ENCODE results near the gene KCNS3. TPM values are rescaled to one million over a fixed set of nuclear protein-coding genes. Genes with fewer than 3 reads are reported as not detected.

KCNS3 gene
- total and polyA plus RNA-seq, 5 donors from 2014 or later = not detected

DNA sequence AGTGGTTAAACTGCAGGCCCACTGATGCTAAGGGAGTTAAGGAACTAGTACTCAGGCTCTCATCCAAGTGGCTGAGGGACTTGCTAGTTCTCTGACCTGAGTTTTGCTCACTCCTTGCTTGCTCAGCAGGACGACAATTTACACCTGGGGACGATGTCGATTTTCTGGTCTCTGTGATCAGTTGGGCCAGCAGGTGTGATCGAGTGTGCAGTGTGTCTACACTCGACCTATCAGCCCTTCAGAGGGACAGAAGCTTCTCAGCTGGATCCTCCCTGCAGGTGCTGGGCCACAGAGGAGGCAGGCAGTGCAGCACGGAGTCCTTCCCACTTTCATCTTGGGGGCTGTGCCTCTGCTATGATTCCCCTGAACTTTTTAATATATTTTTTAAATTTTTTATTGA, 71.5 kb downstream of the KCNS3 start:
- Mint-ChIP-seq H3K4me1 (no peaks in the 10 kb centered on the region), H3K27me3 (peaks cover 5% of the 10 kb centered on the region), H3K36me3 (no peaks in the 10 kb centered on the region), H3K4me3 (no peak overlapping the region), H3K9me3 (peaks cover 0 to 3% (median 0%) of the 10 kb centered on the region in 7 donors), H3K27ac (no peak overlapping the region)
- ATAC-seq (ENCODE audit: low read depth in 2 of 2) (no peak), DNase-seq (no peak)
- Histone ChIP-seq H3K4me3 (ENCODE audit: low read depth, low read length) (no peak overlapping the region), H3K27ac (ENCODE audit: insufficient read depth, low read length, poor library complexity, severe bottlenecking) (no peak overlapping the region), H3K9me3 (ENCODE audit: control insufficient read depth in 2 of 2, low read length in 2 of 2) (no peaks in the 10 kb centered on the region), H3K27me3 (ENCODE audit: control insufficient read depth, insufficient read depth, low read length) (no peaks in the 10 kb centered on the region), H3K4me1 (ENCODE audit: control insufficient read depth, insufficient read depth, low read length, poor library complexity, severe bottlenecking) (no peaks in the 10 kb centered on the region), H3K36me3 (ENCODE audit: control insufficient read depth, insufficient read depth, low read length) (no peaks in the 10 kb centered on the region)

- Histone ChIP-seq H3K36me3 (ENCODE audit: control insufficient read depth, insufficient read depth, low read length) (no peaks in the 10 kb centered on the region), H3K27me3 (ENCODE audit: control insufficient read depth, insufficient read depth, low read length) (no peaks in the 10 kb centered on the region), H3K4me3 (ENCODE audit: low read depth, low read length) (no peak overlapping the region), H3K4me1 (ENCODE audit: control insufficient read depth, insufficient read depth, low read length, poor library complexity, severe bottlenecking) (no peaks in the 10 kb centered on the region), H3K9me3 (ENCODE audit: control insufficient read depth in 2 of 2, low read length in 2 of 2) (no peaks in the 10 kb centered on the region), H3K27ac (ENCODE audit: insufficient read depth, low read length, poor library complexity, severe bottlenecking) (no peak overlapping the region)
- no peak overlapping the region for H3K27ac Mint-ChIP-seq
- ATAC-seq (ENCODE audit: low read depth in 2 of 2) = no peak
- no peaks in the 10 kb centered on the region for H3K4me1 Mint-ChIP-seq
- H3K4me3 Mint-ChIP-seq = no peak overlapping the region
- H3K9me3 Mint-ChIP-seq = no peaks in the 10 kb centered on the region
- H3K36me3 Mint-ChIP-seq = no peaks in the 10 kb centered on the region
- no peak for DNase-seq
- no peaks in the 10 kb centered on the region for H3K27me3 Mint-ChIP-seq
These were observed 73.1 kb downstream of the KCNS3 start for GRCh38 chr2:17951563-17951962.

DNA sequence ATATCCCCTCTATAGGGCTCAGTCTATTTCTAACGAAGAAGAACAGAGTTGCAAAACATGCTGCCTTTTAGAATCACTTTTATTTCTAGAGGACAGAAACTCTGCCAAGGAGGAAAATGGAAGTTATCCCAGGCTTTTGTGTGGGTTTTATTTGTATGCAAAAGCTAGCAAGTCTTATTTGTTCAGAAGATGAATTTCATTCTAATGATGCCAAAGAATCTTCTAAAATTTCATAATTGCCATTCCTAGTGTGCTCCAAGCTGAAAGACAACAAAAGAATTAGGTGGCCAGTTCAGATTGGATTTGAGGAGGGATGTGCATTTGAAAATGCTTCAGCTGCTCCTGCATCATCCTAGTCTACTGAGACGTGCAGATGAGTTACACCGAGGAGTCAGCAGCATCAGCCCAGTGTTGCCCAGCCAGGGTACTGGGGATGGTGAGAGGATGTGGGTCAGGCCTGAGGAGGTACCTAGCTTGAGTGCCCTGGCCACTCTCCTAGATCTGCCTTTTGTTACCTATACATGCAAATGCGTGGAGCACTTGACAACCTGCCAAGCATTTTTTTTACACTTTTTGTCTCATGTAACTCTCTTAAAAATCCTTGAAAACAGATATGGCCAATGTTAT, 80.1 kb downstream of the KCNS3 start:
- Mint-ChIP-seq H3K4me3 (no peak overlapping the region), H3K9me3 (no peaks in the 10 kb centered on the region), H3K27ac (no peak overlapping the region), H3K27me3 (peaks cover 4% of the 10 kb centered on the region), H3K36me3 (no peaks in the 10 kb centered on the region), H3K4me1 (no peaks in the 10 kb centered on the region)
- no peak for ATAC-seq (ENCODE audit: low read depth in 2 of 2)
- Histone ChIP-seq H3K9me3 (ENCODE audit: control insufficient read depth in 2 of 2, low read length in 2 of 2) (no peaks in the 10 kb centered on the region), H3K27ac (ENCODE audit: insufficient read depth, low read length, poor library complexity, severe bottlenecking) (no peak overlapping the region), H3K36me3 (ENCODE audit: control insufficient read depth, insufficient read depth, low read length) (no peaks in the 10 kb centered on the region), H3K4me1 (ENCODE audit: control insufficient read depth, insufficient read depth, low read length, poor library complexity, severe bottlenecking) (no peaks in the 10 kb centered on the region), H3K27me3 (ENCODE audit: control insufficient read depth, insufficient read depth, low read length) (no peaks in the 10 kb centered on the region), H3K4me3 (ENCODE audit: low read depth, low read length) (no peak overlapping the region)
- DNase-seq = no peak

- no peaks in the 10 kb centered on the region for H3K9me3 ChIP-seq (ENCODE audit: control insufficient read depth in 2 of 2, low read length in 2 of 2)
- H3K27ac ChIP-seq (ENCODE audit: insufficient read depth, low read length, poor library complexity, severe bottlenecking) = no peak overlapping the region
- H3K36me3 ChIP-seq (ENCODE audit: control insufficient read depth, insufficient read depth, low read length) = no peaks in the 10 kb centered on the region
- Mint-ChIP-seq H3K27ac (no peak overlapping the region), H3K4me3 (no peak overlapping the region), H3K4me1 (no peaks in the 10 kb centered on the region), H3K9me3 (no peaks in the 10 kb centered on the region), H3K27me3 (peaks cover 4% of the 10 kb centered on the region), H3K36me3 (no peaks in the 10 kb centered on the region)
- no peaks in the 10 kb centered on the region for H3K27me3 ChIP-seq (ENCODE audit: control insufficient read depth, insufficient read depth, low read length)
- ATAC-seq (ENCODE audit: low read depth in 2 of 2) (no peak), DNase-seq (no peak)
- no peak overlapping the region for H3K4me3 ChIP-seq (ENCODE audit: low read depth, low read length)
- no peaks in the 10 kb centered on the region for H3K4me1 ChIP-seq (ENCODE audit: control insufficient read depth, insufficient read depth, low read length, poor library complexity, severe bottlenecking)
These were observed 80.9 kb downstream of the KCNS3 start for GRCh38 chr2:17959356-17959755.

DNA sequence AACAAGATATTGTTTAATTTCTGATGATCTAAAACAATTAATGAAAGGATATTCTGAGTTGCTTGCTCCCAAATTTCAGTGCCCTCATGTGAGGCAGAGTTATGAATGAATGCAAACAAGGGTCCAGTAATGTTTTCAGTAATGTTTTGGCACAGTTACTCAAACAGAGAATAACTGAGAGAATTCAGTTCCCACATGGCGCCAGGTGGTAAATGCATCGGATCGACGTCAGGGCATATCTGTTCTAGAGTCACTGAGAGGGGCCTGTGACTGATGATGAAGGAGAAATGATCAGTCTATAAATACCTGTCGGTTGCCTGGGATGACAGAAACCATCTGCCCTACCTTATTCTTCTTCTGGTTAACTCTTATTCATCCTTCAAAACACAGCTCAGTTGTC, 81.4 kb downstream of the KCNS3 start:
- H3K27ac Mint-ChIP-seq = no peak overlapping the region
- no peaks in the 10 kb centered on the region for H3K36me3 ChIP-seq (ENCODE audit: control insufficient read depth, insufficient read depth, low read length)
- ATAC-seq (ENCODE audit: low read depth in 2 of 2) (no peak), DNase-seq (no peak)
- H3K4me1 ChIP-seq (ENCODE audit: control insufficient read depth, insufficient read depth, low read length, poor library complexity, severe bottlenecking) = no peaks in the 10 kb centered on the region
- H3K4me1 Mint-ChIP-seq = no peaks in the 10 kb centered on the region
- no peaks in the 10 kb centered on the region for H3K27me3 ChIP-seq (ENCODE audit: control insufficient read depth, insufficient read depth, low read length)
- H3K36me3 Mint-ChIP-seq = no peaks in the 10 kb centered on the region
- no peaks in the 10 kb centered on the region for H3K9me3 Mint-ChIP-seq
- no peak overlapping the region for H3K4me3 ChIP-seq (ENCODE audit: low read depth, low read length)
- no peaks in the 10 kb centered on the region for H3K9me3 ChIP-seq (ENCODE audit: control insufficient read depth in 2 of 2, low read length in 2 of 2)
- peaks cover 4% of the 10 kb centered on the region for H3K27me3 Mint-ChIP-seq
- no peak overlapping the region for H3K27ac ChIP-seq (ENCODE audit: insufficient read depth, low read length, poor library complexity, severe bottlenecking)
- no peak overlapping the region for H3K4me3 Mint-ChIP-seq

GRCh38 chr2:17960925-17961324, 82.5 kb downstream of the KCNS3 start:
- H3K36me3 ChIP-seq (ENCODE audit: control insufficient read depth, insufficient read depth, low read length) = no peaks in the 10 kb centered on the region
- H3K4me3 ChIP-seq (ENCODE audit: low read depth, low read length) = no peak overlapping the region
- Mint-ChIP-seq H3K4me1 (no peaks in the 10 kb centered on the region), H3K9me3 (peaks cover 0 to 2% (median 0%) of the 10 kb centered on the region in 7 donors), H3K27me3 (peaks cover 4% of the 10 kb centered on the region), H3K4me3 (no peak overlapping the region), H3K36me3 (no peaks in the 10 kb centered on the region), H3K27ac (no peak overlapping the region)
- ATAC-seq (ENCODE audit: low read depth in 2 of 2) (no peak), DNase-seq (no peak)
- no peaks in the 10 kb centered on the region for H3K27me3 ChIP-seq (ENCODE audit: control insufficient read depth, insufficient read depth, low read length)
- H3K4me1 ChIP-seq (ENCODE audit: control insufficient read depth, insufficient read depth, low read length, poor library complexity, severe bottlenecking) = no peaks in the 10 kb centered on the region
- no peak overlapping the region for H3K27ac ChIP-seq (ENCODE audit: insufficient read depth, low read length, poor library complexity, severe bottlenecking)
- H3K9me3 ChIP-seq (ENCODE audit: control insufficient read depth in 2 of 2, low read length in 2 of 2) = no peaks in the 10 kb centered on the region

- Mint-ChIP-seq H3K4me3 (no peak overlapping the region), H3K4me1 (no peaks in the 10 kb centered on the region), H3K27ac (no peak overlapping the region), H3K27me3 (peaks cover 4% of the 10 kb centered on the region), H3K36me3 (no peaks in the 10 kb centered on the region), H3K9me3 (peaks cover 0 to 2% (median 0%) of the 10 kb centered on the region in 7 donors)
- H3K27ac ChIP-seq (ENCODE audit: insufficient read depth, low read length, poor library complexity, severe bottlenecking) = no peak overlapping the region
- H3K36me3 ChIP-seq (ENCODE audit: control insufficient read depth, insufficient read depth, low read length) = no peaks in the 10 kb centered on the region
- DNase-seq (no peak), ATAC-seq (ENCODE audit: low read depth in 2 of 2) (no peak)
- no peak overlapping the region for H3K4me3 ChIP-seq (ENCODE audit: low read depth, low read length)
- no peaks in the 10 kb centered on the region for H3K27me3 ChIP-seq (ENCODE audit: control insufficient read depth, insufficient read depth, low read length)
- no peaks in the 10 kb centered on the region for H3K9me3 ChIP-seq (ENCODE audit: control insufficient read depth in 2 of 2, low read length in 2 of 2)
- H3K4me1 ChIP-seq (ENCODE audit: control insufficient read depth, insufficient read depth, low read length, poor library complexity, severe bottlenecking) = no peaks in the 10 kb centered on the region
These were observed 83.3 kb downstream of the KCNS3 start for GRCh38 chr2:17961789-17962188.

DNA sequence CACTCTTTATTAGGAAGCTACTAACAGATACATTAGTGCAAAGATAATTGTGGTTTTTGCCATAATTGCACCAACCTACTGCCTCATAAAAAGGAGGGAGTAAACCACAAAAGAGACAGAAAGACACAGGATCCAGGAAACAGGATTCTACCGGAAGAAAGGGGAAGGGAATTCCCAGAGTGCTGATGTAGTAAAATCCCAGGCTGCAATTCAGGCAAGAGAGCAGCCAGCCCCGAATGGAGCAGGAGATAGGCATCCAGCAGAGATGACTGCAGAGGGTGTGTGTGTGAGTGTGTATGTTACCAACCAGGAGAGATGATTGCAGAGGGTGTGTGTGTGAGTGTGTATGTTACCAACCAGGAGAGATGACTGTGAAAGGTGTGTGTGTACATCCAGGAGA, 84.4 kb downstream of the KCNS3 start:
- no peak for ATAC-seq (ENCODE audit: low read depth in 2 of 2)
- Mint-ChIP-seq H3K27ac (no peak overlapping the region), H3K27me3 (peaks cover 4% of the 10 kb centered on the region), H3K4me1 (no peaks in the 10 kb centered on the region), H3K36me3 (no peaks in the 10 kb centered on the region), H3K4me3 (no peak overlapping the region), H3K9me3 (peaks cover 0 to 2% (median 0%) of the 10 kb centered on the region in 7 donors)
- Histone ChIP-seq H3K4me3 (ENCODE audit: low read depth, low read length) (no peak overlapping the region), H3K9me3 (ENCODE audit: control insufficient read depth in 2 of 2, low read length in 2 of 2) (no peaks in the 10 kb centered on the region), H3K27ac (ENCODE audit: insufficient read depth, low read length, poor library complexity, severe bottlenecking) (no peak overlapping the region), H3K4me1 (ENCODE audit: control insufficient read depth, insufficient read depth, low read length, poor library complexity, severe bottlenecking) (no peaks in the 10 kb centered on the region), H3K27me3 (ENCODE audit: control insufficient read depth, insufficient read depth, low read length) (no peaks in the 10 kb centered on the region), H3K36me3 (ENCODE audit: control insufficient read depth, insufficient read depth, low read length) (no peaks in the 10 kb centered on the region)
- DNase-seq = no peak

Data from CD4-positive, CD25-positive, alpha-beta regulatory T cell (primary cell).